IPS-NIHi7 (cell line): ENCODE data around the gene MIEF2.
"Not testable (repeated sequence)": the region's sequence is repeated elsewhere in the genome, so short reads cannot be mapped to it uniquely, and the experiment has no call there.

Experiments used
- DNase-seq: peaks from one replicate; pipeline ENCODE4 v3.0.0; 2012; ENCODE audit warnings: mixed read lengths; ENCODE audit errors: extremely low spot score

MIEF2 gene, protein sequence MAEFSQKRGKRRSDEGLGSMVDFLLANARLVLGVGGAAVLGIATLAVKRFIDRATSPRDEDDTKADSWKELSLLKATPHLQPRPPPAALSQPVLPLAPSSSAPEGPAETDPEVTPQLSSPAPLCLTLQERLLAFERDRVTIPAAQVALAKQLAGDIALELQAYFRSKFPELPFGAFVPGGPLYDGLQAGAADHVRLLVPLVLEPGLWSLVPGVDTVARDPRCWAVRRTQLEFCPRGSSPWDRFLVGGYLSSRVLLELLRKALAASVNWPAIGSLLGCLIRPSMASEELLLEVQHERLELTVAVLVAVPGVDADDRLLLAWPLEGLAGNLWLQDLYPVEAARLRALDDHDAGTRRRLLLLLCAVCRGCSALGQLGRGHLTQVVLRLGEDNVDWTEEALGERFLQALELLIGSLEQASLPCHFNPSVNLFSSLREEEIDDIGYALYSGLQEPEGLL

GRCh38 chr17:18260332-18261145 lies at the start of gene MIEF2:
TSS of gene MIEF2 (plus strand) at chr17:18260662. CDS start at chr17:18262721, 2,059 bp downstream.
- peak; percentile 98 for DNase-seq

DNA sequence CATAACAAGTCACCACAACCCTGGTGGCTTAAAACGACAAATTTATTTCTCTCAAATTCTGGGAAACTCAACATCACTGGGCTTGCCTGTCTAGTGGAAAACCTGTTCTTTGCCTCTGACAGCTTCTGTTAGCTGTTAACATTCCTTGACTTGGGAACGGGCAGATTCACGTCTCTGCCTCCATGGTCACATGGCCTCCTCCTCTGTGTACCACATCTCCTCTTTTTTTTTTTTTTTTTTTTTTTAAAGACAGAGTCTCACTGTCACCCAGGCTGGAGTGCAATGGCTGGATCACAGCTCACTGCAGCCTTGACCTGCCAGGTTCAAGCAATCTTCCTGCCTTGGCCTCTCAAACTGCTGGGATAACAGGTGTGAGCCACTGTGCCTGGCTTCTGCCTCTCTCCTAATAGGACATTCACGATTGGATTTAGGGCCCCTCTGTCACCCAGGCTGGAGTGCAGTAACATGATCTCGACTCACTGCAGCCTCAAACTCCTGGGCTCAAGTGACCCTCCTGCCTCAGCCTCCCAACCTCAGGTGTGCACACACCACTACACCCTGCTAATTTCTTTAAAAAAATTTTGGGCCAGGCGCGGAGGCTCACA lies 46.7 kb upstream of the MIEF2 start:
- no peak for DNase-seq

DNA sequence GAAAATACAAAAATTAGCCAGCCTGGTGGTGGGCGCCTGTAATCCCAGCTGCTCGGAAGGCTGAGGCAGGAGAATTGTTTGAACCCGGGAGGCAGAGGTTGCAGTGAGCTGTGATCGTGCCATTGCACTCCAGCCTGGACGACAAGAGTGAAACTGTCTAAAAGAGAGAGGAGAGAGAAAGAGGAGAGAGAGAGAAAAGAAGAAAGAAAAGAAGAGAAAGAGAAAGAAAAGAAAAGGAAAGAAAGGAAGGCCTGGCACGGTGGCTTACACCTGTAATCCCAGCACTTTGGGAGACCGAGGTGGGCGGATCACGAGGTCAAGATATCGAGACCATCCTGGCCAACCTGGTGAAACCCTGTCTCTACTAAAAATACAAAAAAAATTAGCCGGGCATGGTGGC lies 43.6 kb upstream of the MIEF2 start:
- not testable (repeated sequence) for DNase-seq

- peak; percentile 95 for DNase-seq
Observed at GRCh38 chr17:18217412-18218015, 42.9 kb upstream of the MIEF2 start.

DNA sequence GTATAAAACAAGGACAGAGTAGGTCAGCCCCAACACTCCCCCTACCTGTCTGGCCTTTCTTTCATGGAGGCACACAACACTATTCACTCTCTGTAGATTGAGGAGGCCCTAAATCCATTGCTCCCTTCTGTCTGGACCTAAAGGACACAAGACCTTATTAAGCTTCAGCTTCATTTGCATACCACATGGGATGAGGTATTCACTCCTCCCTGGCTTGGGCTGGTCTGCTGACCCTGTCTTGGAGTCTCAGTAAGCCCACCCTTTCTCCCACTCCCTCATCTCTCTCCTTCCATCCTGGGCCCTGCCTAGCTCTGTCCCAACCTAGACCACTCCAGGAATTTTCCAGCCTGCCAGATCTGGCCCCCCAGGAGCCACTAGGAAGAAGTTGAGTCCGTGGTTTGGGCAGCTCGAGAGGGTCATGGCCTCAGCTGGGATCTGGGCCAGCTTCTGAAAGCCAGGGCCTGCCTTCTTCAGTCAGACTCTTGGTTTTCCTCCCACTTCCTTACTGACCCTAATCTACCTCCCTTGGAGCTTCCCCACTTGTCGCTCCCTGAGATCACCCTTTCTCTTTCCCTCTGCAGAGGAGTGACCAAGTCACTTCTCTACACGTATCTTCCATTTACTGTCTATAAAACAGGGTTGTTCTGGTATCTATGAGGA lies 41.6 kb upstream of the MIEF2 start:
- no peak for DNase-seq

- DNase-seq, result no peak
Observed at GRCh38 chr17:18224053-18224386, 36.4 kb upstream of the MIEF2 start.

DNA sequence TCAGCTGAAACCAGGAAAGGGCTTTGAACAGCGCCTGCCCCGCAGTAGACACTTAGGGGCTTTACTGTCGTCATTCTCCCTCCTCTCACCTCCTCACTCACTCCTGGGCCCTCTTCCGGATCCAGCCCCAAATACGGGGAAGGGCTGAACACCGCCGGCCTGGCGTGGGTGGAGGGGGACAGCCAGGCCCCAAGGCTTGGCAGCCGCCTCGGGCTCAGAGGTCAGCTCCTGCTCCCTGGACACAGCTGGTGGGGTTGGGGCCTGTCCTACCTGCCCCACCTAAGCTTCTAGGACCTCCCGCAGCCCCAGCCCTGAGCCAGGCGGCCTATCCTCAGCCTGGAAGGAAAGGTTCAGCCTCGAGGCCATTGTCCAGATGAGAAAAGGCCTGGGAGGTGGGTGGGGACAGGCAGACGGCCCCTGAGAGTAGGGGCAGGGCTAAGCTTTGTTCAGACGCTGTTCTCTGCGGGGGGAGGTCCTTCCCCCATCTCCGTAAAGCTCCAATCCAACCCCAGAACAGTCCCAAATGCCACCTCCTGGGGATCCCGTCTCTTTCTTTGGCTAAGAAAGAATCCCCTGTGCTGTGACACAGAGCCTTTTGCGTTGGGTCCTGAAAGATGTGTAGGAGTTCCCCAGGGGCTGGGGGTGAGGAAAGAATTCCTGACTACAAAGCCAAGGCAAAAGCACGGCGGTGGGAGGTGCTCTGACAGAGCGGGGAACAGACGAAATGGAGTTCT lies 35.9 kb upstream of the MIEF2 start:
- peak; percentile 83 for DNase-seq

DNA sequence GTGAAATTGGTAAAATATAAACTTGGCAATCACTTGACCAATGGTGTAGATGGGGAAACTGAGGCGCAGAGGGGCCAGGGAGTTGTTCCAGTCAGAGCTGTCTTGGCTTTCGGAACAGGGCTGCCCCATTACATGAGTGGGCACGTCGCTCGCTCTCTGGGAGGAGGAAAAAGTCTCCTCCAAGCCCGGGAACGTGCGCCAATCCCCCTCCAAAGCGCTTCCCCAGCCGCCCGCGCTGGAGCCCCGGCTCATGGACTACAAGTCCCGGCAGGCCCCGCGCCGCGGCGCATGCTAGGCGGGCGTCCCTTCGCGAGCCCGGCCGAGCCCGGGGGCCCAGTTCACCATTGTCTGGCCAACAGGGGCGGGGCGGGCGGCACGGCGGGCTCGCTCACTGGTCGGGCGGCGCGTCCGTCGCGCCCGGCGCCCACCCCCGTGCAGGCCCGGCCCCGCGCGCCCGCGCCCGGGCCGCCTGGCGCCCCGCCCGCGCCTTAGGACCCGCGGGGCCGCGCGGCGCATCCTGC lies 35.3 kb upstream of the MIEF2 start, which contains the start of gene LLGL1:
Gene LLGL1, plus strand, starts transcription at position 515 of the 521 bp plus-strand sequence. CDS start 48 bp downstream, outside the sequence.
- peak; percentile 98 for DNase-seq

GRCh38 chr17:18225642-18226283 lies 34.7 kb upstream of the MIEF2 start:
- DNase-seq, result no peak

- no peak for DNase-seq
Observed at GRCh38 chr17:18226284-18226945, 34.0 kb upstream of the MIEF2 start.

- DNase-seq, result no peak
Observed at GRCh38 chr17:18227635-18228034, 32.8 kb upstream of the MIEF2 start.

- no peak for DNase-seq
Observed at GRCh38 chr17:18228176-18228682, 32.2 kb upstream of the MIEF2 start.

GRCh38 chr17:18229254-18229653 lies 31.2 kb upstream of the MIEF2 start:
- no peak for DNase-seq

- DNase-seq, result no peak
Observed at GRCh38 chr17:18229771-18230170, 30.7 kb upstream of the MIEF2 start.

- DNase-seq, result no peak
Observed at GRCh38 chr17:18230288-18231141, 29.9 kb upstream of the MIEF2 start.

DNA sequence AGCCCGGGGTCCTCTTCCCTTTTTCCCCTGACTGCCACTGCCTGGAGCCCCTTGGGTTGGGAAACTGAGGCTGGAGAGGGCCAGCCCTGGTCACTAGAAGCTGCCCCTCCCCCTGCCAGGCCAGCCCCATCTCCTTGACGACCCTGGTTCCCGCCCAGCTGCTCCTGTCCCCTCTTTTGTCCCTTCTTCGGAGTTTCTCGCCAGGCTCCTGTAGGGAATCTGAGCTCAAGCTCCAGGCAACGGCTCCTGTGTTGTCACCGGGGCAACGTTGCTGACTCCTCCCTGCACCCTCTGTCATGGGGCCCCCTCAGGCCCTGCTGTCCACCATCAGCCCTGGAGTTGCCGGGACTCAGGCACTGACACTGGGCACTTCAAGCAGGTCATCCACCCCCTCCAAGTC lies 29.3 kb upstream of the MIEF2 start:
- no peak for DNase-seq

DNA sequence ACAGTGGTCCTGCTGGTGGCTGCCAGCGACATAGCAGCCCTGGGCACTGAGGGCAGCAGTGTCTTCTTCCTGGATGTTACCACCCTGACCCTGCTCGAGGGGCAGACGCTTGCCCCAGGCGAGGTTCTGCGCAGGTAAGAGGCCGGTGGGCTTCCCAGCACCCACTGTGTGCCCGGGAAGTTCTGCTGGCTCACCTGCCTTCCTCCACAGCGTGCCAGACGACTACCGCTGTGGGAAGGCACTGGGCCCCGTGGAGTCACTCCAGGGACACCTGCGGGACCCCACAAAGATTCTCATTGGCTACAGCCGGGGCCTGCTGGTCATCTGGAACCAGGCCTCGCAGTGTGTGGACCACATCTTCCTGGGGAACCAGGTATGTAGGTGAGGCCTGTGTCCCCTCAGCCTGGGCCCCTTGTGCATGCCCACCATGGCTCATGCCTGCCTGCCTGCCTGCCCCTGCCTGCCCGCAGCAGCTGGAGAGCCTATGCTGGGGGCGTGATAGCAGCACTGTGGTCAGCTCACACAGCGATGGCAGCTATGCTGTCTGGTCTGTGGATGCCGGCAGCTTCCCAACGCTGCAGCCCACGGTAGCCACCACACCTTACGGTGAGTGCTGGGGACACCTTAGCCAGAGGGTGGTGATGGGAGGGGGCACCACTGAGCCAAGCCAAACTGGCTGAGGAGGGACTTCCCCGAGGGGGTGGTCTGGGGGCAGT lies 26.5 kb upstream of the MIEF2 start:
- no peak for DNase-seq
